HG02973 (cell line): Measurements from ENCODE around the gene ANXA9.

Experiments
- ATAC-seq: cut with Tn5 transposase; IDR thresholded peaks from one replicate; pipeline ENCODE4 v1.9.1; 2021; ENCODE audit warnings: moderate library complexity; ENCODE audit not compliant: unreplicated experiment

ANXA9 gene

DNA sequence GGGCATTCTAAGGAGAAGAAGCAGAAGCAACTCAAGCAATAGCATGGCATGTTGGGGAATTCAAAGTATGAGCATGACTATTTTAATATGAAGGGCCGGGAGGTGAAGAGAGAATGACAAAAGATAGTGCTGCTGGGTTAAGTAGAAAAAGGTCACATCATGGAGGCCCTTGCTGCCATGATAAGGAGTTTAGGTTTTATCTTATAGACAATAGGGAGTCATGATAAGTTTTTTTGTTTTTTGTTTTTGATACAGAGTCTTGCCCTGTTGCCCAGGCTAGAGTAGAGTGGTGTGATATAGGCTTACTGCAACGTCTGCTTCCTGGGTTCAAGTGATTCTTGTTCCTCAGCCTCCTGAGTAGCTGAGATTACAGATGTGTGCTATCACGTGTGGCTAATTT lies 57.4 kb downstream of the ANXA9 start:
- no peak for ATAC-seq

DNA sequence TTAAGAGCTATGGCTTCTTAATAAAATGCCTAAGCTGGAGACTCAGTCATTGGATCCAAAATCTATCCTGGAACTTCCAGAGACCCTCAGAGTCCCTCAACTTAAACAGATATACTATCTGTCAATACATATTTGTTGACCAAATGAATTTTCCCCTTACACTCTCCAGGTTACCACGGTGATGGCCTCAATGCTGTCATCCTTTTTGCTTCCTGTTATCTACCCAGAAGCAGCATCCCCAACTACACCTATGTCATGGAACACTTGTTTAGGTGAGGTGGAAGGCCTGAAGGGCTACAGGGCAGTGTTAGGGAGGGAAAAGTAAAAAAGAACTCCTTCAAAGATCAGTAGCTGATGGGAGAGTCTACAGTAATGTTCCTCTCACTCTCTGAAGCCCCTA lies 61.1 kb downstream of the ANXA9 start:
- ATAC-seq: no peak
